Activated CD4-positive, alpha-beta T cell treated with anti-CD3 and anti-CD28 coated beads for 24 hours (primary cell): ENCODE data around the gene CSNK1D.

Source experiments
- DNase-seq, 2 donors: peaks; one replicate each; pipeline ENCODE4 v3.0.0-alpha.2; 2020; ENCODE audit warnings: low read depth in 2 of 2

CSNK1D gene

DNA sequence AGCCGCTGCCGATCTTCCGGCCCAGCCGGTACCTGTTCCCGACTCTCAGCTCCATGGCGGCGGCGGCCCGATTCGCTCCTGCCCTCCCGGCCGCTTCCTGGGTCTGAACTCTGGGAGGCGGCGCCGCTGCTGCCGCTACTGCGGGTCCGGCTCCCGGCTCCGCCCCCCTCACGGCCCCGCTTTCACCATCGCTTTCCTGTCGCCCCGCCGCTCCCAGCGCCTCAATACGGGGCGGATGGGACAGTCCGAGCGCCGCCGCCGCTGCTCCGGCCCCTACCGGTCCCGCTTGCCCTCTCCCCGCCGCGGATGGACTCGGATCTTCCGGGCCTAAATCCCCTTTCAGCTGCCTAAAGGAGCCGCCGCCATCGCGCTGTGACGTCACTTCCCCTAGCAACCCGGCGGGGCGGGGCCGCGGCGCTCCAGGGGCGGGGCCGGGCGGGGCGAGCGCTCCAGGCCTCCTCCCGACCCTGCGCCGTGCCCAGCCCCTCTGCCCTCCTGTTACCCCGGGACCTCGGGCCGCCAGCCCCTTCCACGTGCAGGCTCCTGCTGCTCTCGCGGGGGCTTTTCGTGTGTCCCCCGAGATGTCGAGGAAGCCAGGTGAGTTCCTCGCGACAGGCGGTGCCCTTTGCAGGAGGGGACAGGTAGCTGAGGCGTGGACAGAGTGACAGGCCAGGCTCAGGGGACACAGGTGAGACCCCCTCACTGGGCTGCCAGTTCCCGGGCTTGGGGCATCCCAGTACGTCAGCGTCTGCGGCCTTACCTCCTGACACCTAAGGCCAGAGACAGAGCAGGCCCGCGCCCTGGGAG lies at the start of gene CSNK1D:
Gene CSNK1D, minus strand, starts transcription at position 374 of the 807 bp plus-strand sequence. Its CDS starts 319 bp downstream, at position 55.
- DNase-seq, result peak; percentile 90 to 94

DNA sequence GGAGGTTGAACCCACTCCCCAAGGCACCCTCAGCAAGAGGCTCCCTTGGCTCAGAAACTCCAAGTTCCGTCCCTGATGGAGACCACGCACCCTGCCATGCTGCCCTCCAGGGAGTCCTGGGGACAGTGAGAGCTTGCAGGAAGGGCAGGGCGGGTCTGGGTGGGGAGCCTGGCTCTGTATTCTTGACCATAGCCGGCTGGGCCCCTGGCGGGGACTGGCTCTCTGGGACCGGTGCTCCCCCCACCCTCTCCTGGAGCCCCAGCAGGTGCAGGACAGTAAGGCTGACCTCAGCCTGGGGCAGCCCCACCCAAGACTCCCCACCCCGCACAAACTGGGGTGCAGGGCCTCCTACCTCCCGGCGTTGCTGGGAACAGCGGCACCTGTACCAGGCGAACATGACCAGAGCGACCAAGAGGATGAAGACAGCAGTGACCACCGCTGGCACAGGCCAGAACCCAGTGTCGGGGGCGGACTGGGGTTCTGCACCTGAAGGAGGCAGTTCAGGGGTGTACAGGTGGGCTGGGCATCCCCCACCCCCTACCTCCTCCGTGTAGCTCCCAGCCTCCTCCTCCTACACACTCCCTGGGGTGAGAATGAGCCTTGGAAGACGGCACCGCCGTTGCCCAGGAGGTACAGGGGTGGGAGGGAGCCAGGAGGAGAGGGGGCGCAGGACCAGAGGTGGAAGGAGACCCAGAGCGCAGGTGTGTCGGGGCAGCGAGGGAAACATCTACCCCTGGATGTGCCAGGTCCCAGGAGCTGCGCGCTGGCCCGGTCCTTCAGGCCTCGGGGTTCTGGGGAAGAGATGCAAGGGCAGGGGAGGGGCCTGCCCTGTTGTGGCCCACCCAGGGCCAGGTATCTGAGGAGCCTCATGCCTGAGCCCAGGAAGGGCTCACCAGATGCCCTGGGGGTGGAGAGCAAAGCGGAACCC lies 49.3 kb upstream of the CSNK1D start:
- DNase-seq, result no peak

DNA sequence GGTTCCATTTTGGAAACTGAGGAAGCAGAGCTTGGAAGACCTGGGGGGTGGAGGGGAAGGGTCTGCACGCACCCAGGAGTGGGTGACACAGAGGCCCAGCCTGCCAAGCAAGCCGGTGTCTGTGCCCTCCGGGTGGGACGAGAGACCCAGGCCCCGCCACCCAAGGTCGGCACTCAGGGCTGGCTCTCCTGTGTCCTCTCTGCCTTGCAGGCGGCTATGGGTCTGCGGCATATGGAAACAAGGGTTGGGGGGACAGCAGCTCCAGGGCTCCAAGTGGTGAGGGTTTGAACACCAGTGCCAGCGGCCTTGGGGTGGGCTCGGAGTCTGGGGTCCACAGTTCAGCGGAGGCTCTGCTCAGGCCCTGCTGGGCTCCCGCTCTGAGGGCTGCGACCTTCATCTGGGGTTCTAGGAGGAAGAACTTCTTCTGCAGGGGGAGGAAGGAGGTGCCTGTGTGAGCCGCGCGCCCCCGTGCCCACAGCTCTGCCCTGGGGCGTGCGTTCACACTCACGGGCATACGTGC lies 48.5 kb upstream of the CSNK1D start:
- no peak for DNase-seq

DNA sequence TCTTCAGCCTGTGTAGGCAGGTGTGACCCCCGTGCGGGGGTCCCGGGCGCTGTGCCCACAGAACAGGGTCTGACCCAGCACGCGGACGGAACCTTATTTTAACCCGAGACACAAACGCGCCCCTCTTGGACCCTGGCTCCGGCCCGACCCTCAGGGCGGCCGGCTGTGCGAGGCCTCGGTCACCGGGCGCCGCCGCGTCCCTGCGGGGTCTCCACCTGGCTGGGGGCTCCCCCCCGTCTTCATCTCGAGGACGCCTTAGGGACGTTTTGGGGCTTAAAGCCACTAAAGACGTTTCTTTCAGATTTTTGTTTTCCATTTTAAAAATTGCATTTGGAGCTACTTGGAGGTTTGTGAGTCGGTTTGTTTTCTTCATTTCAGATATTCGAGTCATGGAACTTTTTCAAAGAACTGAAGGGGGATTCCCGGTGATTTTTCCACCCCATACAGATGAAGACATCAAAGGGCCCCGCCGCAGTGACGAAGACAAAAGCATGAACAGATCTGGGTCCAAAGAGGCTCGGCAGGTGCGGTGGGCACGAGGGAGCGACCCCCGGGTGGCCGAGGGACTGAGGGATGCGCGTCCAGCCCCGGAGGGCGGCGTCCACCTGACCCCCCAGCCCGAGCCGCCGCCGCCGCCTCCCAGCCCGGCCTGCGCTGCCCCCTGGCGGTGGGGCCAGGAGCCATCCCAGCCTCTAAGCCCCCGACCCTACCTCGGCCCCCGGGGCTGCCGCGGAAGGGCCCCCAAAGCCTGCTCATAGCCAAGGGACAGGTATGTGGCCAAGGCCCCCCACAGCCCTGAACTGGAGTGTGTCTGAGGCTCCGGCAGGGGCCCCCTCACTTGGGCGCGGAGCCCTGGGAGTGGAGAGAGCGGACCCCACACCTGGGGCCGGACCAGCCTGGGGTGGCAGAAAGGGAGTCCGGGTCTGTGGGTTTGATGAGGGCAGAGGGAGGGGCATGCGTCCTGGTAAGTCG lies 47.7 kb upstream of the CSNK1D start:
- peak; percentile 70 to 74 for DNase-seq

DNA sequence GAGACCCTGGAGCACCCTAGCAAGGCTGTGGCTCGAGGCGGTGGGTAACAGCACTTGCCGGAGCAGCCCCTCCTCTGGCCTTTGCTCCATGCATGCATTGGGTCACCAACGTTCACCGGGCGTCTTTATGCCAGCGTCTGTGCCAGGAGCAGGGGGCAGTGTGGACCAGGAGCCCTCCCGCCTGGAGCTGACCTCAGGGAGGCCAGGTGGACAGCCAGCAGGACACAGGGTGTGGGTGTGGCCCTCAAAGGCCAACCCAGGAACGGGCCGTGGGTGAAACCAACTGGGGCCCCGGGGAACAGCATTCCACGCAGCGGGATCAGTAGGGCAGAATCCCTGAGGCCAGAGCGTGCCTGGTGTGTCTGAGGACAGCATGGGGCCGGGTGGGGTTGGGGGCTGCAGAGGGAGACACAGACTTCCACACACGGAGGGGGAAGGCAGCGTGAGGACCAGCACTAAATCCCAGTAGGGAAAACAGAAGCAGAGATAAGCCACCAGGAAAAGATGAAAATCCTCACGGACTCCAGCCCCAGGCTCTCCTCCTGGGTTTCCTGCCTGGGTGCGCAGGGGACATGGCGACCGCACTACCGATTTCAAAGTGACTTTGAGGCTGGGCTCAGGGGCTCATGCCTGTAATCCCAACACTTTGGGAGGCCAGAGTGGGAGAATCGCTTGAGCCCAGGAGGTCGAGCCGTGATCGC lies 46.8 kb upstream of the CSNK1D start:
- DNase-seq, result no peak

DNA sequence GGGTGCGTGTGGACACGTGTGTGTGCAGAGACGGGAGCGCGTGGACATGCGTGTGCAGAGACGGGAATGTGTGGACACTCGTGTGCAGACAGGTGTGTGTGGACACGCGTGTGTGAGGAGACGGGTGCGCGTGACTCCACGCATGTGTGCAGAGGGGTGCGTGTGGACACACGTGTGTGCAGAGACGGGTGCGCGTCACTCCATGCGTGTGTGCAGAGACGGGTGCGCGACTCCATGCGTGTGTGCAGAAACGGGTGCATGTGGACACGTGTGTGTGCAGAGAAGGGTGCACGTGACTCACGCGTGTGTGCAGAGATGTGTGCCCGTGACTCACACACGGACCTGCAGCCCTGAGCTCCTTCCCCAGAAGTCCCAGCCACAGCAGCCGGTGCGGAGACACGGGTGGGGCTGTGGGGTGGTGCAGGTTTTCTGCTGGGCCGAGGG lies 46.1 kb upstream of the CSNK1D start:
- no peak for DNase-seq

DNA sequence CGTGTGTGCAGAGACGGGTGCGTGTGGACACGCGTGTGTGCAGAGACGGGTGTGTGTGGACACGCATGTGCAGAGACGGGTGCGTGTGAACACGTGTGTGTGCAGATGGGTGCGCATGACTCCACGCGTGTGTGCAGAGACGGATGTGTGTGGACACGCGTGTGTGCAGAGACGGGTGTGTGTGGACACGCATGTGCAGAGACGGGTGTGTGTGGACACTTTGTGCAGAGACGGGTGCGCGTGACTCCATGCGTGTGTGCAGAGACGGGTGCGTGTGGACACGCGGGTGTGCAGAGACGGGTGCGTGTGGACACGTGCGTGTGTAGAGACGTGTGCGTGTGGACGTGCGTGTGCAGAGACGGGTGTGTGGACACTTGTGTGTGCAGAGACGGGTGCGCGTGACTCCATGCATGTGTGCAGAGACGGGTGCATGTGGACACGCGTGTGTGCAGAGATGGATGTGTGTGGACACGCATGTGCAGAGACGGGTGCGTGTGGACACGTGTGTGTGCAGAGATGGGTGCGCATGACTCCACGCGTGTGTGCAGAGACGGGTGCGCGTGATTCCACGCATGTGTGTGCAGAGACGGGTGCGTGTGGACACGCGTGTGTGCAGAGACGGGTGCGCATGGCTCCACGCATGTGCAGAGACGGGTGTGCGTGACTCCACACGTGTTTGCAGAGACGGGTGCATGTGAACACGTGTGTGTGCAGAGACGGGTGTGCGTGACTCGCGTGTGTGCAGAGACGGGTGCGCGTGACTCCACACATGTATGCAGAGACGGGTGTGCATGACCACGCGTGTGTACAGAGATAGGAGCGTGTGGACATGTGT lies 45.5 kb upstream of the CSNK1D start:
- DNase-seq, result no peak

DNA sequence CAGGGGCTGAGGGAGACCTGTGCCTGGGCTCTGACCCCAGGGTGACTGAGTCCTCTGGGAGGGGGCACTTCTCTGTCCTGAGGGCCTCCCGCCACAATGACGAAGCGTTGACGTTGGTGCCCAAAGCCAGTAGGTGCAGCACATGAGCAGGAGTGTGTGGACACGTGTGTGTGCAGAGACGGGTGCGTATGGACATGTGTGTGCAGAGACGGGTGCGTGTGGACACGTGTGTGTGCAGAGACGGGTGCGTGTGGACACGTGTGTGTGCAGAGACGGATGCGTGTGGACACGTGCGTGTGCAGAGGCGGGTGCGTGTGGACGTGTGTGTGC lies 44.6 kb upstream of the CSNK1D start:
- DNase-seq, result no peak

DNA sequence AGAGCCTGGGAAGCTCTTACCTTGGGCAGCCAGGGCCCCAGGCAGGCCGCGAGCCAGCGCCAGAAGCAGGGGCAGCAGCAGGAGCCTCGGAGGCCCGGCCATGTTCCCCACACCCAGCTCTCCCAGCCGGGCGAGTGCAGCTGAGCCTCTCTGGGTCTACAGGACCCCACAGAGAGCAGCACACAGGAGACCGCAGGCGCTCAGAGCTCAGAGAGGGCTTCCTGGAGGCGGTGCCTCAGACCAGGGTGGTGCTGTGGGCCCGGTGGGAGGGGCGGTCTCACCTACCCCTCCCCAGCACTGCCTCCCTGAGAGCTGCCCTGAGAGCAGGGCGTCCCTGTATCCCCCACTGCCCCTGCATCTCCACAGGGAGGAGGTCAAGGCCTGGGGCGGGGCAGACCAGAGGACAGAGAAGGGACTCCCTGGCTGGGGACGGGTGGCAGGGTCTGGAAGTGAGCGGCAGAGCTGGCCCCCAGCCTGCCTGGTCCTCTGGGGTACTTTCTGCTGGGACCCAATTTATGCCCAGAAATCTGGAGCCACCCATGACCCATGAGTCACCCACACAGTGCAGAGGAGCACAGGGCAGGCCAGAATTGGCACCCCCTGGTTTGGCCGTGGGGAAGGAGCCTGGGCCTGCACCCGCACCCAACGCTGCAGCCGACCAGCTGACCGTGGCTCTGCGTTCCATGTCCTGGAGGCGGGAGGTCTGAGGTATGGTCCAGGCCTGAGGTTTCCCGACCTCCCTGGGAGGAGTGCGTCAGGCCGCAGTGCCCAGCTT lies 44.1 kb upstream of the CSNK1D start, which contains the start of gene CD7:
Gene CD7, minus strand, starts transcription at position 215 of the 775 bp plus-strand sequence. Its CDS starts 113 bp downstream, at position 102.
- DNase-seq, result peak in 1 of 2 donors; percentile 66

DNA sequence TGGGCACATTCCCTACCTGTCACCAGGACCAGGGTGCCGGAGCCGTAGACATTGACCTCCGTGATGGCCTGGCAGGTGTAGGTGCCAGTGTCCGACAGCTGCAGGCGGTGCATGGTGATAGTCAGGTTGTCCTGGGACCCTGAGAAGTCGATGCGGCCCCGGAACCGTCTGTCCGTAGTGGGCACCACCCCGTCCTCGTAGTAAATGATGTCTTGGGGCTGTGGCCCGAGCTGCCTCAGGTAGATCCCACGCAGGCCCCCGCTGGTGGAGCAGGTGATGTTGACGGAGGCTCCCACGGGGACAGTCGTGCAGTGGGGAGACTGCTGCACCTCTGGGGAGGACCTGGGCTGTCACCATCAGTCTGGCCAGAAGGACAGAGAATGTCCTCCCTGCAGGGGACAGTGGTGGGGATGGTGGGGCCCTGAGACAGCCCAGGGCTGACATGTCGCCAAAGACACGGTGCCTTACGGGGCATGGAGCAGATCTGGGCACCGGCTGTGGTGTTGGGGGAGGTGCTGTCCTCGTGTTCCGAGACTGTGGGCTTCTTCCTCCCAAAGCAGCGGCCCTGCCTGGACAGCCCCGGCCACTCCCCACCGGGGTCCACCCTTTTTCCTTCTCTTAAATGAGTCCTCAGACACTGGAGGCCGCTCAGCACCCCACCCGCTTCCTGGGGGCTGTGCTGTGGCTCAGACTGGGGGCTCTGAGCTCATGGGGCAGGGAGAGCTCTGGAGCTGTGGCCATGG lies 43.3 kb upstream of the CSNK1D start:
- no peak for DNase-seq

DNA sequence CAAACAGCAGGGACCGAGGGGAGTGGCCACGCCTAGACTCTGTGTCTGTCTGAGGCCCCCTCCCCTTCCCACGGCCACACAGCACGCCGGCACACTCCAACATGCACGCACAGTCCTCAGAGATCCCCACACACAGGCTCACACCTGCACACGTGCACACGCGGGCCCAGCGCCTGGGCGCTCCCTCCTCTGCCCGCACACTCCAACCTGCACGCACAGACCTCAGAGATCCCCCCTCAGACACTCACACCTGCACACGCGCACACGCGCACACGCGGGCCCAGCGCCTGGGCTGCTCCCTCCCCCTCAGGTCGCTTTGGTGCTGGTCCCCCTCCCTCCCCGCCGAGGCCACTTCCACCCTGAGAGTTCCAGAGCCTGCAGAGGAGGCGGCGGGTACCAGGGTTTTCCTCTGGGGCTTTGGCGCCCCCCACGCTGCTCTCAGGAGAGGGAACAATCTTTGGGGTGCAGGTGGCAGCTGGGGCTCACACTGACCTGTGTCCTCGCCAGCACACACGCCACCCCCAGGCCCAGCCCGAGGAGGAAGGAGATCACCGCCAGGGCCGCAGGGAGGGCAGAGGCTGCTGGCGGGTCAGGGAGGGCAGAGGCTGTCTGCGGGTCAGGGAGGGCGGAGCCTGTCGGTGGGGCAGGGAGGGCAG lies 42.3 kb upstream of the CSNK1D start:
- no peak for DNase-seq

DNA sequence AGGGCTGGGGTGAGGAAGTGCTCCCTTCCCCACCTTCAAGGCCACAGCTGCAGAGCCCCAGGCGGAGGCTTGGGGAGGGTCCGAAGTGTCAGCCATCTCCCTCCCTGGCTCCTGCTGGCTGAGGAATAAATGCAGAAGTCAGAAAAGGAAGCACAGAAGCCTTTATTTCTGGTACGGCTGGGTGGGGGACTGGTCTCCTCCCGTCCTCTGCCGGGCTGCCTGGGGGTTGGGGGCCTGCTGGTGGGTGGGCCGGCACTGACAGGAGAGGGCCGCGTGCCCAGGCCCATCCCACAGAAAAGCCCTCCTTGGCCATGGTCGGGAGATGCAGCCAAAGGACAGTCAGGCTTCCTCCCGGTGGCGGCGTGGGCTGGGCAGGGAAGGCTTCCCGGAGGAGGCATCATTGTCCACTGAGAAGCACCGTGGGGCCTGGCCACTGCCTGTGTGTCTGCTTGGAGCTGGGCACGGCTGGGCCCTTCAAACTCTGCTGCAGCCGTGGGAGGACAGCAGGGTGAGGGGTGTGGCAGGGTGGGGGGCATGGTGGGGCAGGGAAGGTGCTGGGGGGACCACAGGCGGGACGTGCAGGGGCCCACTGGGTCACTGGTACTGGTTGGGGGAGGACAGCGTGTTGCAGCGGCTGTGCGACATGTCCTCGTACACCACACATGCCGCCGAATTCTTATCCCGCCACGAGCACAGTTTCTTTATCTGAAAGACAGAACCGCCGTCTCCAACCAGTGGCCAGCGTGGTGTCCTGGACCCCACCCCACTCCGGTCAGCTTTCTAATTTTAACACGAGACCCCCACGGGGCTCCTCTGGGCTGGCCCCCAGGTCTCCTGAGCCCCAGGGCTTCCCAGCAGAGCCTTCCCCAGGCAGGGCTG lies 41.5 kb upstream of the CSNK1D start:
- DNase-seq, result no peak

DNA sequence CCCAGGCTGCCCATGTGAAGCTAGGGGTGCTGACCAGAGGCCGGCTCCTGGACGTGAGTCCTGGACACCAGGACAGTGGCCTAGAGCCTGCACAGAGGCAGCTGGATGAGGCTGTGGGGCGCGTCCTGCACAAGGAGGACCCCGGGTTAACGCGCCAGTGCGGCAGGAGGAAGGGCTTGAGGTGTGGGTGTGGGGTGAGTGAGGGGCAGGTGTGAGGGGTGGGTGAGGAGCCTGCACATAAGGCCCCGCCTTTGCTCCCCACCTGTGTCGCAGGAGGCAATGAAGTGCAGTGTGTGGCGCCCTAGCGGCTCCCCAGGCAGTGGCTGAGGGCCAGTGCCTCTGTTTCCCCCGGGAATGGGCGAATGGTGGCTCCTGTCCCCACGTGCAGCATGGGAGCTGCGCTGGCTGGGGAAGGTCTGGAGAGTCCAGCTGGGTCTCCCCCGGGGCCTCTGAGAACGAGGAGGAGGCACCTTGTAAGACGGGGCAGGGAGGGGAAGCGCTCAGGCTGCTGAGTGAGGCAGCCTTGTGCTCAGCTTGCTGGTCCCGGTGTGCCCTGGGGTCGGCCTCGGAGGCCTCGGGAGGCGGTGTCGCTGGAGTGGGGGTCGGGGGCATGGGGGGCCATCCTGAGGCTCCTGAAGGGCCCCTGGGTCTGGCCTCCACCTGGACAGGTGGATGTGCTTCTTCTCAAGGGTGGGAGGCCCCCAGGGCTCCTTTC lies 40.7 kb upstream of the CSNK1D start:
- no peak for DNase-seq

DNA sequence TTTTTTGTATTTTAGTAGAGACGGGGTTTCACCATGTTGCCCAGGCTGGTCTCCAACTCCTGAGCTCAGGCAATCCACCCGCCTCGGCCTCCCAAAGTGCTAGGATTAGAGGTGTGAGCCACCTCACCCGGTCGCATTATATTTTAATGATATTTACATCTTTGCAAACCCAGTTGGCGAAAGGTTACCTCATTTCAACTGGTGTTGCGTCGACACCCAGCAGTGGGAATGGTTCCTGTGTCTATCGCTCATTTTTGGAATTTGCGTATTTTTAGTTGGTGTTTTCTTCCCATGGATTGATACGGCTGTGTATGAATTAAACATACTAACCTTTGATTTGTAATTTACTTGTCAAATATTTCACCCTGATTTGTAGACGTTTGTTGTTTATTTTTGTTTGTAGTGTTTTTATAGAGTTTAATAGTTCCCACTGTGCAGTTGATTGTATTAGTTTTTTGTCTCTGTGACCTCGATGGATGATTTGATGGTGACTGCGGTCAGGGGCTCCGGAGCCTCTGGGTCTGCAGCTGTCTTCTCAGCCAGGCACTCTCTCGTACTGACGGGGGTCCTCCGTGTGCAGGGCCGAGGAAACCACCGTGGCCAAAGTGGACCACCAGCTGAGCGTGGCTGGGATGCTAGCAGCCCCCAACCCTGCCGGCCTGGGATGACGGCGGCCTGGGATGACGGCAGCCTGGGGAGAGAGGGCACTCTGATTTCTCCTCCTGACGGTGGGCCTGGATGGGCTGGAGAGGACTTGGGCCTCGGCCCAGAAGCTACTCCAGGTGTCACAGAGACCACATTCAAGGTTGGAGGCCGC lies 39.9 kb upstream of the CSNK1D start:
- DNase-seq, result no peak

DNA sequence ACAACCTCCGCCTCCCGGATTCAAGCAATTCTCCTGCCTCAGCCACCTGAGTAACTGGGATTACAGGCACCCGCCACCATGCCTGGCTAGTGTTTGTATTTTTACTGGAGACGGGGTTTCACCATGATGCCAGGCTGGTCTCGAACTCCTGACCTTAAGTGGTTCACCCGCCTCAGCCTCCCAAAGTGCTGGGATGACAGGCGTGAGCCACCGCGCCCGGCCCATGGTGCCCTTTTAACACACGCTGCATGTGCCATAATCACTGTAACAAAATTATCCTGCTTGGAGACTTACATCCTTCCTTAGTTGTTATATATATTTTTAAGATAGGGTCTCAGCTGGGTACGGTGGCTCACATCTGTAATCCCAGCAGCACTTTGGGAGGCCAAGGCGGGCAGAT lies 38.5 kb upstream of the CSNK1D start:
- DNase-seq, result no peak
